Measurements from ENCODE around the gene LMNTD2.

DNA sequence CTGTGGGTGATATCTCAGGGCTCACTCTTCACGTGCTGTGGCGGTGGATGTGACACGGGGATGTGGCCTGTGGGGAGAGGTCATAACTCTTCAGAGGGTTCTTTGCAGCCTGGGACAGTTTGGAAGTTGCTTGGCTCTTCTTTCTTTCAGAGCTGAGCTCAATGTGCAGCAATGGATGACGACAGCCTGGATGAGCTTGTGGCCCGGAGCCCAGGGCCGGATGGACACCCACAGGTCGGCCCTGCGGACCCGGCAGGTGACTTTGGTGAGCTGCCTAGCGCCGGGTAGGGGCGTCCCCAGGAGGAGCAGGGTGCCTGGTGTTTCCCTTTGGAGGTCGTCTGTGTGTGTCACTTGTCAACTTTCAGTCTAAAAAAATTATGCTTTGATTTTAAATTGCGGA lies 20.8 kb upstream of the LMNTD2 start:
- TF ChIP-seq, protein P1, sequence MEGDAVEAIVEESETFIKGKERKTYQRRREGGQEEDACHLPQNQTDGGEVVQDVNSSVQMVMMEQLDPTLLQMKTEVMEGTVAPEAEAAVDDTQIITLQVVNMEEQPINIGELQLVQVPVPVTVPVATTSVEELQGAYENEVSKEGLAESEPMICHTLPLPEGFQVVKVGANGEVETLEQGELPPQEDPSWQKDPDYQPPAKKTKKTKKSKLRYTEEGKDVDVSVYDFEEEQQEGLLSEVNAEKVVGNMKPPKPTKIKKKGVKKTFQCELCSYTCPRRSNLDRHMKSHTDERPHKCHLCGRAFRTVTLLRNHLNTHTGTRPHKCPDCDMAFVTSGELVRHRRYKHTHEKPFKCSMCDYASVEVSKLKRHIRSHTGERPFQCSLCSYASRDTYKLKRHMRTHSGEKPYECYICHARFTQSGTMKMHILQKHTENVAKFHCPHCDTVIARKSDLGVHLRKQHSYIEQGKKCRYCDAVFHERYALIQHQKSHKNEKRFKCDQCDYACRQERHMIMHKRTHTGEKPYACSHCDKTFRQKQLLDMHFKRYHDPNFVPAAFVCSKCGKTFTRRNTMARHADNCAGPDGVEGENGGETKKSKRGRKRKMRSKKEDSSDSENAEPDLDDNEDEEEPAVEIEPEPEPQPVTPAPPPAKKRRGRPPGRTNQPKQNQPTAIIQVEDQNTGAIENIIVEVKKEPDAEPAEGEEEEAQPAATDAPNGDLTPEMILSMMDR (IDR thresholded peaks at IDR 0.05), result no peak
- TF ChIP-seq POLR2A (IDR thresholded peaks at IDR 0.05) (no peak), EP300 (IDR thresholded peaks at IDR 0.05) (no peak)

Measured in tibial nerve (tissue), 4 donors.